AG04449 (cell line): ENCODE data around the gene ENO3.

Source experiments
- CTCF ChIA-PET: fragments of 350-600 bp; formaldehyde crosslinking; extraction: SDS; loops from one replicate; lab custom pipeline; 2021; ENCODE audit warnings: antibody characterized with exemption; lab: Yijun Ruan, JAX
- POLR2A ChIA-PET: fragments of 400-600, 350-600 bp; formaldehyde crosslinking; extraction: SDS; loops from one replicate; lab custom pipeline; 2020; ENCODE audit warnings: antibody characterized with exemption, inconsistent platforms; lab: Yijun Ruan, JAX
- DNase-seq: peaks from one replicate; pipeline ENCODE4 v3.0.0-alpha.2; 2010; ENCODE audit warnings: low read depth, low spot score
- H3K4me3 ChIP-seq: 2 replicates; pipeline ENCODE4 v1.5.1; 2011; ENCODE audit warnings: low read depth, mild to moderate bottlenecking, control low read depth, low read length
- CTCF ChIP-seq: IDR thresholded peaks from one replicate; pipeline ENCODE4 v1.5.1; 2011; ENCODE audit warnings: mild to moderate bottlenecking, moderate library complexity, low read length, control low read depth, inconsistent platforms; ENCODE audit not compliant: insufficient read depth; ENCODE audit errors: missing control alignments

The ENO3 gene

DNA sequence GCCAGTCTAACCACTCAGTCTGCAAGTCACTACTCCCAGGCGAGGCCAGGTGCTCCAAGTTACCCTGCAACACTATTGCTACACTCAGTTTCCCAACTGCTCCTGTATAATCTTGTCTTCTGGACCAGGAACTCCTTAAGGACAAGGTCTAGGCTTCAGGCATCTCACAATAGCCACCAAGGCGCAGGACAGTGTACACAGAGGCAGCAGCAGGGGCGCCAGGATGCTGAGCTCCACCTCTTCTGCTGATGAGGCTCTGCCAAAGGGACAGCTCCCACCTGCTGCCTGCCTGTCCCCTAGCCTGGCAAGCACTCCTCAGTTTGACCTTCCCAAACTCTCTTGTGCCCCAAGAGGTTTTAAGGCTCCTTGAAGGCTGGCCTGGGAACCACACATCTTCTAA lies 14.5 kb upstream of the ENO3 start:
- CTCF ChIA-PET: interaction anchor here (1.0 to 2.7 kb wide), 2 partner anchors 17 to 27 kb away, joined by 3 to 11 read pairs; no protein-coding TSS in a partner anchor
- no peak for DNase-seq
- TF ChIP-seq CTCF: no peak
- no peak overlapping the region for H3K4me3 ChIP-seq
- POLR2A ChIA-PET: no interaction called here

DNA sequence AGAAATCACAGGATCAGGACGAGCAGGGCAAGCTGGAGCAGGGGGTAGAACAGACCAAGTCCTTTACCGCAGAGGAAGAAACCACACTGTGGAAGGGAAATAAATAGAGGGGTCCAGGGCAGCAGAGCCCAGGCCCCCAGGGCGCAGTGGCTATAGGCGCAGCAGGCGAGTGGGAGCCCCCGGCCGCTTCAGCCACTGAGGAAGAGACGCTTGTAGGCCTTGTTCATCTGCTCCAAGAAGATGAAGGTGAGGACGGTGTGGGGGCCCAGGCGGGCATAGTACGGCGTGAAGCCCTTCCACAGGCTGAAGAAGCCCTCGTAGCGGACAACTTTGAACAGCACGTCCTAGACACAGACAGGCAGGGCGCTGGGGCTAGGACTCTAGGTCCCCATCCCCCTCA lies 13.4 kb upstream of the ENO3 start:
- no peak for DNase-seq
- CTCF ChIA-PET: interaction anchor here (1.0 to 2.7 kb wide), 2 partner anchors 18 to 28 kb away, joined by 3 to 11 read pairs; no protein-coding TSS in a partner anchor
- TF ChIP-seq CTCF: no peak
- H3K4me3 ChIP-seq: no peak overlapping the region
- POLR2A ChIA-PET: no interaction called here

GRCh38 chr17:4938069-4938491 lies 12.8 kb upstream of the ENO3 start:
- no peak for DNase-seq
- peak overlapping the region; percentile 92 for H3K4me3 ChIP-seq
- ChIA-PET POLR2A (no interaction called here), CTCF (interaction anchor here (2.7 kb wide), 1 partner anchor 29 kb away, joined by 11 read pairs; no protein-coding TSS in a partner anchor)
- TF ChIP-seq CTCF: no peak

- no peak for DNase-seq
- ChIA-PET CTCF (interaction anchor here (0.8 to 1.7 kb wide), 4 partner anchors 20 to 48 kb away, joined by 3 to 8 read pairs (median 4); no protein-coding TSS in a partner anchor), POLR2A (interaction anchor here (1.2 to 4.0 kb wide), 5 partner anchors 12 to 59 kb away, joined by 6 to 61 read pairs (median 7); partner anchors contain the start of genes CAMTA2, ENO3, INCA1 and KIF1C)
- peak overlapping the region; percentile 92 for H3K4me3 ChIP-seq
- TF ChIP-seq CTCF: no peak
Observed at GRCh38 chr17:4938688-4939545, 12.0 kb upstream of the ENO3 start.

GRCh38 chr17:4939546-4939795 lies 11.4 kb upstream of the ENO3 start:
- ChIA-PET POLR2A (interaction anchor here (0.7 to 4.0 kb wide), 9 partner anchors 11 to 58 kb away, joined by 3 to 61 read pairs (median 6); partner anchors contain the start of genes CAMTA2, ENO3, INCA1 and KIF1C), CTCF (interaction anchor here (0.8 to 1.7 kb wide), 7 partner anchors 10 to 47 kb away, joined by 3 to 8 read pairs (median 4); partner anchors contain the start of gene CHRNE)
- H3K4me3 ChIP-seq: peak overlapping the region; percentile 92
- no peak for TF ChIP-seq CTCF
- DNase-seq: no peak
